Natural killer cell (primary cell): Measurements from ENCODE around the gene PRKAR1B. TPM values are rescaled to one million over a fixed set of nuclear protein-coding genes. Genes with fewer than 3 reads are reported as not detected.

Experiments
- ATAC-seq, 3 donors: fragments of 150-1000 bp in 2 of 3; fragments of 200-7000 bp in 1 of 3; cut with Tn5 transposase; 1 replicate in 1 of 3; 2 replicates in 2 of 3; pipeline ENCODE4 v1.10.0; 2021; ENCODE audit warnings: mild to moderate bottlenecking in 2 of 3, moderate library complexity in 2 of 3
- DNase-seq, 2 donors: peaks; one replicate each; pipeline versions ENCODE4 v3.0.0 to v3.0.0-alpha.2; 2013 to 2021; ENCODE audit warnings: mixed read lengths in 1 of 2
- H3K27ac ChIP-seq: one replicate; pipeline ENCODE4 v1.5.1; 2013; ENCODE audit warnings: mild to moderate bottlenecking, low read length
- H3K27me3 ChIP-seq: one replicate; pipeline ENCODE4 v1.6.1; 2013; ENCODE audit warnings: low read length; ENCODE audit not compliant: control insufficient read depth, insufficient read depth
- H3K36me3 ChIP-seq: one replicate; pipeline ENCODE4 v1.6.1; 2013; ENCODE audit warnings: low read length; ENCODE audit not compliant: control insufficient read depth, insufficient read depth
- H3K4me1 ChIP-seq: one replicate; pipeline ENCODE4 v1.6.1; 2013; ENCODE audit warnings: low read length; ENCODE audit not compliant: control insufficient read depth, insufficient read depth
- H3K4me3 ChIP-seq: one replicate; pipeline ENCODE4 v1.5.1; 2013; ENCODE audit warnings: low read length
- H3K9me3 ChIP-seq: one replicate; pipeline ENCODE4 v1.6.1; 2013; ENCODE audit warnings: low read length; ENCODE audit not compliant: control insufficient read depth, insufficient read depth
- H3K27ac Mint-ChIP-seq, 2 donors: one replicate each; pipeline ENCODE4 v1.8.0; 2022; ENCODE audit warnings: mild to moderate bottlenecking in 2 of 2, mixed read lengths in 2 of 2, moderate library complexity in 1 of 2
- H3K27me3 Mint-ChIP-seq, 2 donors: one replicate each; pipeline ENCODE4 v1.8.0; 2022; ENCODE audit warnings: low read depth in 2 of 2, mixed read lengths in 2 of 2
- H3K36me3 Mint-ChIP-seq: one replicate; pipeline ENCODE4 v1.8.0; 2022; ENCODE audit warnings: mixed read lengths
- H3K4me1 Mint-ChIP-seq, 2 donors: one replicate each; pipeline ENCODE4 v1.8.0; 2022; ENCODE audit warnings: mixed read lengths in 2 of 2
- H3K4me3 Mint-ChIP-seq: one replicate; pipeline ENCODE4 v1.8.0; 2022; ENCODE audit warnings: mild to moderate bottlenecking, moderate library complexity, mixed read lengths
- H3K9me3 Mint-ChIP-seq, 2 donors: one replicate each; pipeline ENCODE4 v1.8.0; 2022; ENCODE audit warnings: mixed read lengths in 2 of 2
- WGBS: methylation state at CpG from one replicate; pipeline ENCODE4 v1.1.7; 2013; ENCODE audit warnings: missing lambda C conversion rate; ENCODE audit not compliant: insufficient coverage; 5-methylcytosine and 5-hydroxymethylcytosine counted together
- intact Hi-C: fragments of 100-400 bp; cut with micrococcal nuclease; formaldehyde crosslinking; loops from one replicate; pipeline ENCODE4 v1.14.2; 2022
- total RNA-seq, 4 donors: library from RNA; stranded (reverse); fragments of 120-200 nt in 1 of 4; gene quantifications; one replicate each; pipeline versions ENCODE4 v1.2.3 to v1.2.4, GENCODE V29; 2013 to 2022
- TF ChIP-seq, protein P1 (sequence below): fragments of 200-600 bp; IDR thresholded peaks from one replicate; pipeline ENCODE4 v1.8.0; 2022; ENCODE audit warnings: antibody characterized with exemption

The PRKAR1B gene
- total RNA-seq, 3 donors from 2014 or later (not counting 1 experiment from before 2014, with no cell fraction given), result 2.4 to 3.8 (median 3.0) TPM

DNA sequence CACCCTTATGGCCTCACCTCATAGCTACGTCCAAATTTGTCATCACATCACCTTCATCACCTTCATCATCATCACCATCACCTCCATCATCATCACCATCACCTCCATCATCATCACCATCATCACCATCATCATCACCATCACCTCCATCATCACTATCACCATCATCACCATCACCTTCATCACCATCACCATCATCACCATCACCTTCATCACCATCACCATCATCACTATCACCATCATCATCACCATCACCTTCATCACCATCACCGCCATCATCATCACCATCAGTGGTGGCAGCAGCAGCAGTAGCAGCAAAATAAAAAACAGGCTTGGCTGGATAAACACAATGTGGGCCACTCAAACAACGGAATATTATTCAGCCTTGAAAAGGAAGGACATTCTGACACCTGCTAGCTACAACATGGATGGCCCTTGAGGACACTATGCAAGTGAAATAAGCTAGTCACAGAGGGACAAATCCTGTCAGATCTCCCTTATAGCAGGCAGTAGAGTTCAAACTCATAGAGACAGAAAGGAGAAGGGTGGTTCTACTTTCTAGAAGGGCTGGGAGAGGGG lies 159.7 kb downstream of the PRKAR1B start:
- intact Hi-C loops, result no loop called here
- no peak for ATAC-seq
- no peak overlapping the region for H3K27ac Mint-ChIP-seq
- Histone ChIP-seq H3K36me3 (no peaks in the 10 kb centered on the region), H3K27me3 (no peaks in the 10 kb centered on the region), H3K4me1 (no peaks in the 10 kb centered on the region), H3K4me3 (no peak overlapping the region), H3K9me3 (no peaks in the 10 kb centered on the region), H3K27ac (no peak overlapping the region)
- no peaks in the 10 kb centered on the region for H3K36me3 Mint-ChIP-seq
- H3K4me3 Mint-ChIP-seq, result no peak overlapping the region
- H3K4me1 Mint-ChIP-seq, result peaks cover 4 to 5% of the 10 kb centered on the region in 2 donors
- TF ChIP-seq, protein P1, sequence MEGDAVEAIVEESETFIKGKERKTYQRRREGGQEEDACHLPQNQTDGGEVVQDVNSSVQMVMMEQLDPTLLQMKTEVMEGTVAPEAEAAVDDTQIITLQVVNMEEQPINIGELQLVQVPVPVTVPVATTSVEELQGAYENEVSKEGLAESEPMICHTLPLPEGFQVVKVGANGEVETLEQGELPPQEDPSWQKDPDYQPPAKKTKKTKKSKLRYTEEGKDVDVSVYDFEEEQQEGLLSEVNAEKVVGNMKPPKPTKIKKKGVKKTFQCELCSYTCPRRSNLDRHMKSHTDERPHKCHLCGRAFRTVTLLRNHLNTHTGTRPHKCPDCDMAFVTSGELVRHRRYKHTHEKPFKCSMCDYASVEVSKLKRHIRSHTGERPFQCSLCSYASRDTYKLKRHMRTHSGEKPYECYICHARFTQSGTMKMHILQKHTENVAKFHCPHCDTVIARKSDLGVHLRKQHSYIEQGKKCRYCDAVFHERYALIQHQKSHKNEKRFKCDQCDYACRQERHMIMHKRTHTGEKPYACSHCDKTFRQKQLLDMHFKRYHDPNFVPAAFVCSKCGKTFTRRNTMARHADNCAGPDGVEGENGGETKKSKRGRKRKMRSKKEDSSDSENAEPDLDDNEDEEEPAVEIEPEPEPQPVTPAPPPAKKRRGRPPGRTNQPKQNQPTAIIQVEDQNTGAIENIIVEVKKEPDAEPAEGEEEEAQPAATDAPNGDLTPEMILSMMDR, result no peak
- 100% methylated on average over 2 of the region's 3 CpGs for WGBS
- H3K9me3 Mint-ChIP-seq, result no peaks in the 10 kb centered on the region
- H3K27me3 Mint-ChIP-seq, result no peaks in the 10 kb centered on the region
- DNase-seq, result no peak

DNA sequence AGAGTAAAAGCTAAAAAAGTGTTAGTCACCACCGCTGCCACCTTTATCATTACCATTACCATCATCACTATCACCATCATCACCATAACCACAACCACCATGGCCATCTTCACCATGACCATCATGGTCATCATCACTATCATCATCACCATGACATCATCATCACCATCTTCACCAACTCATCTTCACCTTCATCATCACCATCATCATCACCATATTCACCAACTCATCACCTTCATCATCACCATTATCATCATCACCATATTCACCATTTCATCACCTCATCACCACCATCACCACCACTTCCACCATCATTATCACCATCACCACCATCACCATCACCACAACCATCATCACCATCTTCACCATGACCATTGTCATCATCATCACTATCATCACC lies 161.0 kb downstream of the PRKAR1B start:
- Histone ChIP-seq H3K27ac (no peak overlapping the region), H3K36me3 (no peaks in the 10 kb centered on the region), H3K4me1 (no peaks in the 10 kb centered on the region), H3K9me3 (no peaks in the 10 kb centered on the region), H3K4me3 (no peak overlapping the region), H3K27me3 (no peaks in the 10 kb centered on the region)
- no peak for DNase-seq
- TF ChIP-seq, protein P1, result no peak
- H3K27me3 Mint-ChIP-seq, result no peaks in the 10 kb centered on the region
- H3K36me3 Mint-ChIP-seq, result no peaks in the 10 kb centered on the region
- H3K9me3 Mint-ChIP-seq, result no peaks in the 10 kb centered on the region
- H3K4me3 Mint-ChIP-seq, result no peak overlapping the region
- intact Hi-C loops, result no loop called here
- 93% methylated on average over 1 of the region's 1 CpG for WGBS
- ATAC-seq, result no peak
- H3K4me1 Mint-ChIP-seq, result peaks cover 4 to 7% of the 10 kb centered on the region in 2 donors
- no peak overlapping the region for H3K27ac Mint-ChIP-seq

DNA sequence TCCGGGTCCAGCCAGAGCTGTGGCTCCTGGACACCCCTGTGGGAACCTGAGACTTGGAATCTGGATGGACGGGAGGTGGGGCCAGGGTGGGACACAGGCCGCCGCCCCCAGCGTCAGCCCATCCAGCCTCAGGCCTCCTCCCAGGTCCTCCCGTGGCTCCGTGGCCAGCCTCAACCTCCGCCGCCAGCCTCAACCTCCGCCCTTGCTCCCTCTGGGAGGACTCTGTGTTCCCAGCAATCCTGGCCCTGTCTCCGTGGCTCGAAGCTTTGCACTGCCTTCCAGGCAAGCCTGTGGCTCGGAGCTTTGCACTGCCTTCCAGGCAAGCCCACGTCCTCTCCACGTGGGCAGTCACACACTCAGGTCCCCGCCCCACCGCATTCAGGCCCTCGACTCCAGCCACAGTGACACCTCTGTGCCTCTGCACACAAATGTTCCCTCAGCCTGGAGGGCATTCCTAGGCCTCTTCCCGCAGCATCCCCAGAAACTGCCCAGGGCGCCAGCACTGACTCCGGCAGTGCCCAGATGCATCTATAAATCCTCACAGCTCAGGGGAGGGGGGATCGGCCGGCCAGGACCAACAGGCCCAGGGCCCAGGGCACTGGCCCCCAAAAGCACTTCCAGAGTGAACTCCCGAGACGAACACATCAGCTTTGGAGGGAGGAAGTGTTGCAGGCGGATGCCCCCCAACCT lies 162.8 kb downstream of the PRKAR1B start:
- no peak overlapping the region for H3K27ac Mint-ChIP-seq
- WGBS, result 93% methylated on average over 26 of the region's 26 CpGs

More for the DNA sequence above, 162.8 kb downstream of the PRKAR1B start:
- intact Hi-C loops, result no loop called here
- TF ChIP-seq, protein P1, result no peak
- Histone ChIP-seq H3K4me1 (no peaks in the 10 kb centered on the region), H3K27me3 (no peaks in the 10 kb centered on the region), H3K9me3 (no peaks in the 10 kb centered on the region), H3K36me3 (no peaks in the 10 kb centered on the region), H3K27ac (no peak overlapping the region), H3K4me3 (no peak overlapping the region)
- peaks cover 4 to 7% of the 10 kb centered on the region in 2 donors for H3K4me1 Mint-ChIP-seq
- ATAC-seq (no peak), DNase-seq (no peak)
- no peaks in the 10 kb centered on the region for H3K36me3 Mint-ChIP-seq
- H3K27me3 Mint-ChIP-seq, result no peaks in the 10 kb centered on the region
- no peaks in the 10 kb centered on the region for H3K9me3 Mint-ChIP-seq
- H3K4me3 Mint-ChIP-seq, result no peak overlapping the region
